Medulla oblongata (tissue), 1 donor: Measurements from ENCODE around the gene GJB1.
"Not testable (repeated sequence)": the region's sequence is repeated elsewhere in the genome, so short reads cannot be mapped to it uniquely, and the experiment has no call there.

ENCODE experiments used
- DNase-seq: peaks from one replicate; pipeline ENCODE4 v3.0.0-alpha.2; 2015; ENCODE audit errors: extremely low spot score

Gene GJB1

GRCh38 chrX:71254092-71254963 is 31.3 kb downstream of the GJB1 start, which contains the start of gene ZMYM3:
ZMYM3 (minus strand) TSS chrX:71254140; CDS start chrX:71253255, 885 bp downstream.
- peak; percentile 81 for DNase-seq

- no peak for DNase-seq
Measured at GRCh38 chrX:71256051-71256450, 33.0 kb downstream of the GJB1 start.

GRCh38 chrX:71256856-71257255 is 33.8 kb downstream of the GJB1 start:
- no peak for DNase-seq

GRCh38 chrX:71268624-71269023 is 45.6 kb downstream of the GJB1 start:
- not testable (repeated sequence) for DNase-seq

- no peak for DNase-seq
Measured at GRCh38 chrX:71269801-71270395, 46.9 kb downstream of the GJB1 start.

- DNase-seq, result not testable (repeated sequence)
Measured at GRCh38 chrX:71272313-71272712, 49.3 kb downstream of the GJB1 start.
